NCI-H1694 (cell line): ENCODE measurements around the gene PCYOX1L.

Source experiments
- DNase-seq: peaks from one replicate; lab custom pipeline; 2025; lab: John Stamatoyannopoulos, UW

The PCYOX1L gene

GRCh38 chr5:149337736-149338135 lies 20.1 kb upstream of the PCYOX1L start:
- peak; percentile 56 for DNase-seq

GRCh38 chr5:149338364-149338763 lies 19.5 kb upstream of the PCYOX1L start:
- DNase-seq: peak; percentile 3

- no peak for DNase-seq
These were observed 16.9 kb upstream of the PCYOX1L start for GRCh38 chr5:149340920-149341319.

- peak; percentile 24 for DNase-seq
These were observed 16.0 kb upstream of the PCYOX1L start for GRCh38 chr5:149341876-149342275.

GRCh38 chr5:149344151-149344550 lies 13.7 kb upstream of the PCYOX1L start:
- DNase-seq: no peak

- peak; percentile 94 for DNase-seq
These were observed 12.5 kb upstream of the PCYOX1L start, which contains the start of gene GRPEL2 for GRCh38 chr5:149345147-149345891. TSS of gene GRPEL2 (plus strand) at chr5:149345499. CDS start at chr5:149345540, 41 bp downstream.

- DNase-seq: no peak
These were observed 12.0 kb upstream of the PCYOX1L start for GRCh38 chr5:149345892-149346222.

- DNase-seq: no peak
These were observed 9.3 kb upstream of the PCYOX1L start for GRCh38 chr5:149348518-149348917.

- DNase-seq: no peak
These were observed 8.5 kb upstream of the PCYOX1L start for GRCh38 chr5:149349382-149349781.

- no peak for DNase-seq
These were observed 5.7 kb upstream of the PCYOX1L start for GRCh38 chr5:149352169-149352568.

- DNase-seq: no peak
These were observed 3.9 kb upstream of the PCYOX1L start for GRCh38 chr5:149353911-149354310.

GRCh38 chr5:149355688-149356087 lies 2.2 kb upstream of the PCYOX1L start:
- no peak for DNase-seq

- DNase-seq: no peak
These were observed 1.5 kb upstream of the PCYOX1L start for GRCh38 chr5:149356391-149356790.

- DNase-seq: no peak
These were observed 427 bp downstream of the PCYOX1L start for GRCh38 chr5:149358294-149358651.

- no peak for DNase-seq
These were observed 1.1 kb downstream of the PCYOX1L start for GRCh38 chr5:149358868-149359495.

GRCh38 chr5:149360272-149360671 lies 2.4 kb downstream of the PCYOX1L start:
- DNase-seq: no peak

- DNase-seq: no peak
These were observed 4.7 kb downstream of the PCYOX1L start for GRCh38 chr5:149362541-149362940.

- no peak for DNase-seq
These were observed 5.5 kb downstream of the PCYOX1L start for GRCh38 chr5:149363358-149363757.

GRCh38 chr5:149363936-149364335 lies 6.1 kb downstream of the PCYOX1L start:
- no peak for DNase-seq

- DNase-seq: no peak
These were observed 6.9 kb downstream of the PCYOX1L start for GRCh38 chr5:149364719-149365118.

GRCh38 chr5:149365418-149365817 lies 7.6 kb downstream of the PCYOX1L start:
- no peak for DNase-seq

- no peak for DNase-seq
These were observed 8.4 kb downstream of the PCYOX1L start for GRCh38 chr5:149366169-149366729.

- DNase-seq: peak; percentile 60
These were observed 9.6 kb downstream of the PCYOX1L start for GRCh38 chr5:149367249-149367971.
